ENCODE measurements around the gene FZR1. TPM values are rescaled to one million over a fixed set of nuclear protein-coding genes. Genes with fewer than 3 reads are reported as not detected.
A peak's percentile ranks its signal among the peaks of the same experiment; 100 is the strongest.

Gene FZR1
- total RNA-seq, 2 donors from 2014 or later = 56.7 to 65.1 TPM

DNA sequence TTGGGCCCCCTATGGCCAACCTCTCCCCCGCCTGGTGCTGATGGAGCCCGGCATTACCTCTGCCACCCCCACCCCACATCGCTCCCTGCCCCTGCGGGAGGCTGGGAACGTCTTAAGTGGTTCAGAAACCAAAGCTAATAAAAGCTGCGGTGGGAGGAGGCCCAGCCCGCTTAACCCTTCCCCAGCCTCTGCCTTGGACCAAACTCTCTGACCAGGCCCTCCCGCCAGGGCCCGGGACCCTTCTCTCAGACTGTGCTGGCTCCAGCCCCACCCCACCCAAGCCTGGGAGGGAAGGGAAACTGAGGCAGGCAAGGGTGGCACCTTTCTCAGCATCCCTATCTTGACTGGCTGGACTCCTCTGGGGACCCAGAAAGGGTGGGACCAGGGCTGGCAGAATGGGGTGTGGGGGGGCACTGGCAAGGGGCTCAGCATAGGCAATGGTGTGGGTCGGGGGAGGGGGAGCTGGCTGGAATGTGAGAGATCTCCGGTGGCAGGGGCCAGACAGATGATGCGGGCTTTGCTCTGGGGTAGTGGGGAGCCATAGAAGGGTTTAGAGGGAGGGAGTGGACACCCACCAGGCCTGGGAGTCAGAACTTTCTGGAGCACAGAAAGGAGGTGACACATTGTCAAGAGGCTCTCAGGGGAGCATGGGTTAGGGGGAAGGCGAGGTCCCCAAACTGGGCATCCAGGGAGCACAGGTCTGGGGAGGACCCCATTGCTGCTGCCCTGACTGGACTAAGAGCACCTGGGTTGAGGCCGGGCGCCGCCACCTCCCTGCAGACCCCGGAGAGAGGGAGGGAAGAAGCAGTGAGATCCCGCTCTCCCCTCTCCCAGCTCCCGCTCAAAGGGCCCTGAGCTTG, 47.7 kb upstream of the FZR1 start:
- peaks cover 8% of the 10 kb centered on the region for H3K4me1 ChIP-seq (ENCODE audit: control insufficient read depth, insufficient read depth, low read length)
- H3K4me3 ChIP-seq (ENCODE audit: low read length) = no peak overlapping the region
- H3K27ac Mint-ChIP-seq = no peak overlapping the region
- H3K4me1 Mint-ChIP-seq = peaks cover 10% of the 10 kb centered on the region
- TF ChIP-seq, protein P1, sequence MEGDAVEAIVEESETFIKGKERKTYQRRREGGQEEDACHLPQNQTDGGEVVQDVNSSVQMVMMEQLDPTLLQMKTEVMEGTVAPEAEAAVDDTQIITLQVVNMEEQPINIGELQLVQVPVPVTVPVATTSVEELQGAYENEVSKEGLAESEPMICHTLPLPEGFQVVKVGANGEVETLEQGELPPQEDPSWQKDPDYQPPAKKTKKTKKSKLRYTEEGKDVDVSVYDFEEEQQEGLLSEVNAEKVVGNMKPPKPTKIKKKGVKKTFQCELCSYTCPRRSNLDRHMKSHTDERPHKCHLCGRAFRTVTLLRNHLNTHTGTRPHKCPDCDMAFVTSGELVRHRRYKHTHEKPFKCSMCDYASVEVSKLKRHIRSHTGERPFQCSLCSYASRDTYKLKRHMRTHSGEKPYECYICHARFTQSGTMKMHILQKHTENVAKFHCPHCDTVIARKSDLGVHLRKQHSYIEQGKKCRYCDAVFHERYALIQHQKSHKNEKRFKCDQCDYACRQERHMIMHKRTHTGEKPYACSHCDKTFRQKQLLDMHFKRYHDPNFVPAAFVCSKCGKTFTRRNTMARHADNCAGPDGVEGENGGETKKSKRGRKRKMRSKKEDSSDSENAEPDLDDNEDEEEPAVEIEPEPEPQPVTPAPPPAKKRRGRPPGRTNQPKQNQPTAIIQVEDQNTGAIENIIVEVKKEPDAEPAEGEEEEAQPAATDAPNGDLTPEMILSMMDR (conservative IDR thresholded peaks at IDR 0.05) = no peak
- H3K27ac ChIP-seq (ENCODE audit: low read depth, low read length) = peak overlapping the region; percentile 55
- WGBS, 2 experiments (ENCODE audit: insufficient coverage in 1 of 2, insufficient read length in 1 of 2) = 43 to 68% methylated on average over 4 to 19 of the region's 19 CpGs
- no peaks in the 10 kb centered on the region for H3K9me3 ChIP-seq (ENCODE audit: control insufficient read depth, low read length)
- no peaks in the 10 kb centered on the region for H3K36me3 ChIP-seq (ENCODE audit: control insufficient read depth, insufficient read depth, low read length)
- peaks cover 15% of the 10 kb centered on the region for H3K27me3 Mint-ChIP-seq (ENCODE audit: insufficient read depth)
- no peak overlapping the region for H3K9ac ChIP-seq (ENCODE audit: extremely low read depth, low read length, poor library complexity, severe bottlenecking)
- peak; percentile 76 for DNase-seq
- no peaks in the 10 kb centered on the region for H3K36me3 Mint-ChIP-seq (ENCODE audit: low read depth)
- H3K27me3 ChIP-seq (ENCODE audit: control insufficient read depth, insufficient read depth, low read length, poor library complexity, severe bottlenecking) = peaks cover 12% of the 10 kb centered on the region
- no peaks in the 10 kb centered on the region for H3K9me3 Mint-ChIP-seq
- peak overlapping the region; percentile 38 for H3K4me3 Mint-ChIP-seq

DNA sequence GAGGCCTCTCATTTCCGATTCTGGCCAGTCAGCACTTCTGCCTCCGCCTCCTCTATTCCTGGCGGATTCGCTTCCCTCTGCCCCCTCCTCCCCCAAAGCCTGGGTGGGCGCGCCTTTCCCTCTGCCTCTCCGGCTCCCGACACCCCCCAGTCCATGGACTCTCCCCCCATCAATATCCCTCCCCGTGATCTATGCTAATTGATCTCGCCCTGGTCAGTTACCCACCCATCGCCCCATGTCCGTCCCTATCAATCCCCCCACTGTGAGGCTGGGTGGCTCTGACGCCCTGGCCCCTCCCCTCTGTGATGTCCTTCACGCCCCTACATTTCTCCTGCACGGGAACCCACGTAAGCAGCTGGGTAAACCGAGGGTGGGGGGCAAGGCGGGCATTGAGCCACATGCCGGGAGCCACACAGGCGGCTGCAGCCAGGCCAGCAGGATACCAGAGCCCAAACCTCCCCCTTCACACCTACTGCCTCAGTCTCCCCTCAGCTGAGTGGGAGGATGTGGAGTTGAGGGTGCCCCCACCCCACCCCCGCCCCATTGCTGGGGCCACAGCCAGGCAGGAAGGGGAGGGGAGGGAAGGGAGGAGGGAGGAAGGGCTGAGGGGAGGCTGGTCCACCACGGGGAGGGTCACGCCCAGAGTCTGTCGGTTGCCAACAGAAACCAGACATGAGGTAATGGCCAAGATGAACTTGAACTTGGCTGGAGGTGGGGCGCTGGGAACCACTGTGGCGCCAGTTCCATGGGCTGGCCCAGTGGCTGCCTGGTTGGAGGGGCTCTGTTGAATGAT, 46.8 kb upstream of the FZR1 start:
- H3K4me3 Mint-ChIP-seq = peak overlapping the region; percentile 38
- H3K9me3 Mint-ChIP-seq = no peaks in the 10 kb centered on the region
- 23 to 32% methylated on average over 4 to 26 of the region's 26 CpGs for WGBS, 2 experiments (ENCODE audit: insufficient coverage in 1 of 2, insufficient read length in 1 of 2)
- H3K4me3 ChIP-seq (ENCODE audit: low read length) = no peak overlapping the region
- peak; percentile 90 for DNase-seq
- peaks cover 20% of the 10 kb centered on the region for H3K27me3 ChIP-seq (ENCODE audit: control insufficient read depth, insufficient read depth, low read length, poor library complexity, severe bottlenecking)
- peaks cover 8% of the 10 kb centered on the region for H3K4me1 ChIP-seq (ENCODE audit: control insufficient read depth, insufficient read depth, low read length)
- TF ChIP-seq, protein P1 (conservative IDR thresholded peaks at IDR 0.05) = no peak
- peaks cover 10% of the 10 kb centered on the region for H3K4me1 Mint-ChIP-seq
- H3K27ac ChIP-seq (ENCODE audit: low read depth, low read length) = peak overlapping the region; percentile 55
- no peaks in the 10 kb centered on the region for H3K9me3 ChIP-seq (ENCODE audit: control insufficient read depth, low read length)
- H3K36me3 Mint-ChIP-seq (ENCODE audit: low read depth) = no peaks in the 10 kb centered on the region
- peaks cover 17% of the 10 kb centered on the region for H3K27me3 Mint-ChIP-seq (ENCODE audit: insufficient read depth)
- H3K9ac ChIP-seq (ENCODE audit: extremely low read depth, low read length, poor library complexity, severe bottlenecking) = no peak overlapping the region
- H3K36me3 ChIP-seq (ENCODE audit: control insufficient read depth, insufficient read depth, low read length) = no peaks in the 10 kb centered on the region
- no peak overlapping the region for H3K27ac Mint-ChIP-seq

DNA sequence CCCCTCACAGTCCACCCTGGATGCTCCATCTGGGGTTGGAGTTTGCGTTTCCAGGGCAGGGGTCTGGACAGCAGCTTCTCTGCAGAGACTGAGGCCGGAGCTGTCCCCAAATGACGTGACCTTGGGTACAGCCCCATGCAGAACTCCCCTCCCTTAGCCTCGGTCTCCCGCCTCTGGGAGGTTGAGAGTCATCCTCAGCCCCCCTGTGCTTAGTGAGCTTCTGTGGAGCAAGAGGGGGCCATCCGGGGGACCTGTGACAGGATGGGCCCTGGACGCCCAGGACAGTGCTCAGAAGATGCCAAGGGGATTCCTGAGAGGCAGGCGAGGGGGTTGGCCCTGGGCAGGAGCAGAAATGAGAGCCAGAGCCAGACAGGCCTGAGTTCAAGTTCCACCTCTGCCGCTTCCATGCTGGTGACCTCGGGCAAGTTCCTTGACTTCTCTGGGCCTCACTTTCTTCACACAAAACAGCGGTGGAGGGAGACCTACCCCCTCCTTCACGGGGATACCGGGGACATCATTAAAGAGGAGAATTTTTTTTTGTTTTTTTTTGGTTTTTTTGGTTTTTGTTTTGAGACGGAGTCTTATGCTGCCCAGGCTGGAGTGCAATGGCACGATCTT, 46.0 kb upstream of the FZR1 start:
- Histone ChIP-seq H3K9me3 (ENCODE audit: control insufficient read depth, low read length) (no peaks in the 10 kb centered on the region), H3K4me1 (ENCODE audit: control insufficient read depth, insufficient read depth, low read length) (peaks cover 8% of the 10 kb centered on the region), H3K36me3 (ENCODE audit: control insufficient read depth, insufficient read depth, low read length) (no peaks in the 10 kb centered on the region), H3K27ac (ENCODE audit: low read depth, low read length) (peak overlapping the region; percentile 55), H3K4me3 (ENCODE audit: low read length) (no peak overlapping the region), H3K9ac (ENCODE audit: extremely low read depth, low read length, poor library complexity, severe bottlenecking) (no peak overlapping the region), H3K27me3 (ENCODE audit: control insufficient read depth, insufficient read depth, low read length, poor library complexity, severe bottlenecking) (peaks cover 23% of the 10 kb centered on the region)
- H3K27me3 Mint-ChIP-seq (ENCODE audit: insufficient read depth) = peaks cover 23% of the 10 kb centered on the region
- DNase-seq = no peak
- peak overlapping the region; percentile 38 for H3K4me3 Mint-ChIP-seq
- no peaks in the 10 kb centered on the region for H3K9me3 Mint-ChIP-seq
- no peaks in the 10 kb centered on the region for H3K36me3 Mint-ChIP-seq (ENCODE audit: low read depth)
- no peak overlapping the region for H3K27ac Mint-ChIP-seq
- peaks cover 10% of the 10 kb centered on the region for H3K4me1 Mint-ChIP-seq
- 86 to 90% methylated on average over 4 to 15 of the region's 15 CpGs for WGBS, 2 experiments (ENCODE audit: insufficient coverage in 1 of 2, insufficient read length in 1 of 2)
- TF ChIP-seq, protein P1 (conservative IDR thresholded peaks at IDR 0.05) = no peak
